Brain pericyte (primary cell): ENCODE data around the gene LGALS7.

Experiments used
- DNase-seq: peaks from one replicate; pipeline ENCODE4 v3.0.0-alpha.2; 2012; ENCODE audit warnings: low read depth, low spot score

LGALS7 gene

GRCh38 chr19:38727868-38728660, 45.3 kb downstream of the LGALS7 start:
- DNase-seq: no peak

DNA sequence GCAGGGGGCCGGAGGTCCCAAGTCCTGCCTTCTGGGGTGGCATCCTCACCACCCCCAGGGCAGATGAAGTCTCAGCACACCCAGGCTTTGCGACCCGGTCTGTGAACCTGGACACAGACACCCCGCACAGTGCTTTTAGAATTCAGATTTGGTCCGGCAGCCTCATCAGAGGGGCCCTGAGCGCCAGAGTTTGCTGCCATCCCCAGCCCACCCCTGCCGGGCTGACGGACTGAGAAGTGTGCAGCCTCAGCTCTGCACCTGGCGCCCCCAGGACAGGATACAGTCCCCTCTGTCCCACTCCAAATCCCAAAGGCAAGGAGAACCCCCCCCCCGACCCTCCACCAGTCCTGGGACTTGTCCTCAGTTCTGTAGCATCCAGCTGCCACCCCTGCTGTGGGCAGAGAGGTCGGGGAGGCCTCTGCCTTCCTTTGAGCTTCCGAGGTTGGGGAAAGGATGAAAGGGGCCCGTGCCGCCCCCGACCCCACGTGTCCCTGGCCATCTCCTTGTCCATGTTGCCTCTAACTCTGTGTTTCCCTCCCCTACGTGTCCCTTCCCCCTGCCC, 45.9 kb downstream of the LGALS7 start:
- no peak for DNase-seq

- no peak for DNase-seq
Observed at GRCh38 chr19:38726761-38727301, 46.5 kb downstream of the LGALS7 start.

DNA sequence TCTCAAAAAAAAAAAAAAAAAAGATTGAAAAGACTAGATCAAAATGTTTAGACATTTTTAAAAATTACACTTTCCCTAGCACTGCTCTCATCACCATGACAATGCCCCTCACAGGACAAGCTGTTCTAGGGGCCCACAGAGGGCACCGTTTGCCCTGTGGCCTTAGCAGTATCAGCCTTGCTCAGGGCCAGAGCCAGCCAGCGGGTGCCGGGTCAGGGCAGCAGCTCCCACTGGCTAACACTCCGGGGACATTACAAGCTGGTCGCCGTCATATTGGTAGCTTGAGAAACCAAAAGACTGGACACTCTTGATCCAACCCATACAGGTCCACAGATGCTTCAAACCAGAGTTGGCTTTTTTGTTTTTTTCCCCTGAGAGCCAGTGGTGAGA, 47.0 kb downstream of the LGALS7 start:
- DNase-seq: no peak

- no peak for DNase-seq
Observed at GRCh38 chr19:38725469-38726283, 47.6 kb downstream of the LGALS7 start.

- no peak for DNase-seq
Observed at GRCh38 chr19:38723990-38724854, 49.1 kb downstream of the LGALS7 start.

- DNase-seq: no peak
Observed at GRCh38 chr19:38723606-38723965, 49.7 kb downstream of the LGALS7 start.

GRCh38 chr19:38722947-38723605, 50.2 kb downstream of the LGALS7 start:
- no peak for DNase-seq

GRCh38 chr19:38721979-38722773, 51.1 kb downstream of the LGALS7 start:
- no peak for DNase-seq

- no peak for DNase-seq
Observed at GRCh38 chr19:38721496-38721895, 51.8 kb downstream of the LGALS7 start.
